HG03095 (cell line): ENCODE data around the gene LTB4R2.

Experiments used
- ATAC-seq: cut with Tn5 transposase; IDR thresholded peaks from one replicate; pipeline ENCODE4 v1.9.1; 2021; ENCODE audit warnings: moderate library complexity; ENCODE audit not compliant: unreplicated experiment

The LTB4R2 gene

DNA sequence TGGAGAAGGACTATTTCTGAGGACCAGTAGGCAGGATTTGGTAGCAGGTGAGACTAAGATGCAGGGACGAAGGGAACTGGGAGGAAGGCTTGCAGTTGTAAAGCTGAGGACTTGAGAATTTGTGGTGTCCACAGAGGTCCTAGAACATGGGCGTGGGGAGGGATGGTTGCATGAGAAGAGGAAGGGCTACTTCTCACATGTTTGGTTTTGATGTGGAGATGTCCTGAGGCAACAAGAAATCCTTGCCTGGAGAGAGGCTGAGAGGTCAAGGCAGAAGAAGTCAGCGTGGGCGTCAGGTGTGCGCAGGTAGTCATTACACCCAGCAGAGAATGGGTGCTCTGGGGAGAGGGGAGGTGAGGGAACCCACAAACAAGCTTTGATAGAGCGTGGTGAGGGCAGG is 32.9 kb upstream of the LTB4R2 start:
- ATAC-seq = no peak

DNA sequence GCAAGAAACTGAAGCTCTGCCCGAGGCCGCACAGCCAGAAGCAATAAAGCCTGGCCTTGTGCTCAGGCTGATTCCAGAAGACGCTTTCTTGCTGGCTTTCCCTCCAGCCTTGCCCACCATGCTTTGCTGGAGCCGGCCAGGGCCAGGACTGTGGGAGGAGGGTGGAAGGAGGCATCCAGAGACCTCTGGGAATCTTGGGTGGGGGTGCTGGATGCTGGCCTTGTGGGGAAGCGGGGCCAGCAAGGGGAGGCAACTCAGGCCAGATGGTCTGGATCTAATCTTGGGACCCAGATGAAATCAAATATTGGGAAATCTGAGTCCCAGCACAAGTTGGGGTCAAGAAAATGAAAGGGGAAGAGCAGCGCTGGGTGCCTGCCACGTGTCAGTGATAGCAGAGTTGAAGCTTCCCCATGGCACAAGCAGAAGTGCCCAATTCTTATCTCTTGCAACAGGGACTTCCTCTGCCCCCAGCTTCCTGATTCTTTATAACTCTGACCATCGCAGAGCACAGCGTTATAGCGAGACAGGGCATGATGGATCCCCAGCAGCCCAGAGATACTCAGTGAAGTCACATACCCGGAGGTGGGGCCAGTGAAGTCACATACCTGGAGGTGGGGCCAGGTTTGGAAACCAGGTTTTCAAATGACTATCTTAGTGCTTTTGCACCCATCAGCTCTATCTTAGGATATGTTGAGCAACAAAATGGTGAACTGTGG is 32.2 kb upstream of the LTB4R2 start:
- ATAC-seq = no peak

DNA sequence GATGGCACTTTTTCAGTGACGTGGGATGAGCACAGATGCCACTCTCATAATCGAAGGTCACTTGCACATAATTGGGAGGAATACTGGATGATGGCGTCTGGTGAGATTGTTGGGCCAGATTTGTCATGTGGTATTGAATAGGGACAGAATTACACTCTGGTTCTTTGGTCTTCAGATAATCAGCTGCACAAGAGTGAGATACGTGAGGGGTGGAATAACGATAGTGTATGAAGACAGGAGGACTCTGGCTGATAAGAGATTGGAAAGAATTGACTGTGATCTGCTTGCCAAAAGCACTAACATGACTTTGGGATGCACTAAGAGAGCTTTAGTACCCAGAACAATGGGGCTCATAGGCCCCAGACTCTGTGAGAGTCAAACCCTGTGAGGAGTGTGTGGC is 31.5 kb upstream of the LTB4R2 start:
- no peak for ATAC-seq

DNA sequence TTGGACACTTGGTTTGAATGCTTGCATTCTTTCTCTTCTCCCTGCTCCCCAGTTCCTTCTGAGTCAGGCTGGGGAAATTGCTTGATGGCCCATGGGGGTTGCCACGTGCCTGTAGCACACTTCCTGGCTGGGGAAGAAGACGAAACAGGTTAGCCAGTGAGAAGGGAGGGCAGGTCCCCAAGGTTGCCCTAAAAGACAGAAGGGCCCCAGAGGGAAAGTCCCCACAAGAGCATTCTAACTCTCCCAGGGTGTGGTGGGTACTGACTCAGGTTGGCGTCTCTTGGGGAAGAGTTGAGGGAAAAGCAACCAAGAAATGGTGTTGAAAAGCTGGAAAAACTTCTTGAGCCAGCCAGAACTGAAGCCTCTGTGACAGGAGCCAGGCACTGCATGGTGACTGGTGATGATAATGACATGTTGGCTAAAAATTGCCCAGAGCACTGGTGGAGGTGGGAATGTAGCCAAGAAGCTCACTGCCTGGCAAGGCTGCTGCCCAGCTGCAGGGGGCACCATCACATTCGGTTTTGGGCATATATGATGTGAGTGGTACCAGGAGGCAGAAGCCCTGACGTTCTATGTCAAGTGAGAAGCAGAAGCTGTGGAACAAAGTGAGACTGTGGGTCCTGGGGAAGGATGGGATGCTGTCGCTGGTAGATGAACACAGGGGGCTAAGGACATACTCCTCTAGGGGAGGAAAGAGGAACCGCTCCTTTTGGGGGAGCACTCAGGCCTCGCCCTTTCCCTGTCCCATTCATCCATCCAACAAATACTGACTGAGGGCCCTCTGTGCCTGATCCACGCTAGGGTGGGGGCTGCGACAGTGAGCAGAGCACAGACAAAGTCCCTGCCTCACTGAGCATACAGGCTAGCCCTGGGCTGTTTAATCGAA is 30.4 kb upstream of the LTB4R2 start:
- no peak for ATAC-seq

DNA sequence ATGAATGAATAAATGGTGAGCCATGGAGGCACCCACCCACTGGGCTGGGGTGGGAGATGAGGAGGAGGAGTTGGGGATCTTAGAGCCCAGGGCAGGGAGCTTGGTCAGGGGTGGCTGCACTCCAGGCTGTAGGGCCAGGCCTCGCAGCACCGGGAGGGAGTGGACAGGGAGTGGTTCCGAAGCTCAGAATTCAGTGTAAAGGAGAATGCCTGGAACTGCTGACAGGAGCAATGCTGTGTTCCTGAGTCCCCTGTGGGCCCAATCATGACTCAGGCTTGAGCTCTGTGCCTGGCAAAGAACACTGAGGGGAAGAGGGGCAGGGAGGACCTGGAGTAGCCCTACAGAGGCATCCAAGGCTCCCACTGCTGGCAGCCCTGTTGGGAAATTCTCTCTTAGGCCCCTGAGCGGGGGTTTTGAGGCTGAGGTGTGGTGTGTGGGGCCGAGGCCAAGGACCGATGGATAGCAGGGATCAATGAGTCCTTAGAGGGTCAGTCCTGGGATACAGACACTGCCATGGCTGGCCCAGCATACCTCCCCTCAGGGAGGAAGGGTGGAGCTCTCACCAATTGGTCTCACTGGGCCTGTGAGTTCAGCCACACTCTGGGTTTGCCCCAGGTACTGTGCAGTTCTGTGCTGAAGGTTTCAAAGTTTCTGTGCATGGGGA is 29.0 kb upstream of the LTB4R2 start:
- ATAC-seq = no peak

DNA sequence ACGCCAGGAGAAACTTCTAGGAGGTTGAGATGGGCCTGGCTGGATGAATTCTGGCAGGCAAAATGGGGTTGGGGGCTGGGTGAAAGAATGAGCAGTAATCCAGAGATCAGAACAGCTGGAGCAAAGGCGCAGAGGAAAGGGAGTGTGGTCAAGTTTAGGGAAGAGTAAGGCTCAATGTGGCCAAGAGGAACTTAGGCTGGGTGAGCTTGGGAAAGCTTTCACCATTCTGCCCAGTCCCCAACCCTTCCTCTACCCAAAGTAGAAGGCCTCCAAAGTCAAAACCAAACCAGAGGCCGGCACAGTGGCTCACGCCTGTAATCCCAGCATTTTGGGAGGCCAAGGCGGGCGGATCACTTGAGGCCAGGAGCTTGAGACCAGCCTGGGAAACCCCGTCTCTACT is 28.3 kb upstream of the LTB4R2 start:
- ATAC-seq = no peak

DNA sequence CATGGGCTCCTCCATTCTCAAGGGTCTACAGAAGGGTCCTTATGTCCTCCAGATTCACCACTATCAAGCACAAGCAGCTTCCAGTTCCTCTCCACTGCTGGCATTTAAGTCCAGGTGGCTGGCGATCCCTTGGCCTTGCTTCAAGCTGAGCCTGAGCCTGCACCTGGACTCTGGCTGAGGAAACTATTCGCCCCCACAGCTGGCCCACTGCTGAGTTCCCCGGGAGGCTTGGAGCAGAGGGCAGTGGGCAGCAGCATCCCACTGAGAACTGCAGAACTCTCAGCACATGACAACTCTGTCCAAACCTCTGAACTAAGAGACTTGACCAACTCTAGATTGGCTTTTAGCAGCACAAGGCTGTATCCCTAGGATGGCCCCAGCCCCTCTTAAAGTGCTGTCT is 27.2 kb upstream of the LTB4R2 start:
- no peak for ATAC-seq

DNA sequence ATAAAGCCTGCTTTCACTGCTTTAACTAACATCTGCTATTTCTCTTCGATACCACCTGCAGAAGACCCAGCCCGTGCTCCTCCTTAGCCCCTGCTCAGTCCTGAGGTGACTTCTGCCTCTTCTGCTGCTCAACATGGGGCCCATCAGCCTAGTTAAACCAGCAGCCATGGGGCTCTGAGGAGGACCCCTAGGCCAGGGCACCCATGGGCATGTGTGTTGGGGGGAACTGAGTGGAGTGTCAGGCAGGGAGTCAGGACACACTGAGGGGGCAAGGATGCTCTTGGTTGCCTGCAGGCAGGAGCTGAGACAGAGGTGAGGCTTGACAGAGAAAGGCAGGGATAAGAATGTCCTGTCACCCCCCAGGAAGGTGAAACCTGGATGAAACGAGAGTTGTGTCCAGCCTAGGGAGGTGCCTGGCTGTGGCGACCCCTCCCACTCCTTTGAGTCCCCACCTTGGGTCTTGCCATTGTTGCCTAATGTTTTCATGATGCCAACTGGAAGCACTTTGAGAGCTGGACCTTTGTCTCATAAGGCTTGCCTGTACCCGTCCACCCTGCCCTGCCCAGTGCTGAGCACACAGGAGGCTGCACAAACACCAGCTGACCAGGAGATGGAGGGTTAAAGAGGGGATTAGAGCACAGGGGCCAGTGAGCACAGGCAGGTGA is 26.0 kb upstream of the LTB4R2 start:
- no peak for ATAC-seq

DNA sequence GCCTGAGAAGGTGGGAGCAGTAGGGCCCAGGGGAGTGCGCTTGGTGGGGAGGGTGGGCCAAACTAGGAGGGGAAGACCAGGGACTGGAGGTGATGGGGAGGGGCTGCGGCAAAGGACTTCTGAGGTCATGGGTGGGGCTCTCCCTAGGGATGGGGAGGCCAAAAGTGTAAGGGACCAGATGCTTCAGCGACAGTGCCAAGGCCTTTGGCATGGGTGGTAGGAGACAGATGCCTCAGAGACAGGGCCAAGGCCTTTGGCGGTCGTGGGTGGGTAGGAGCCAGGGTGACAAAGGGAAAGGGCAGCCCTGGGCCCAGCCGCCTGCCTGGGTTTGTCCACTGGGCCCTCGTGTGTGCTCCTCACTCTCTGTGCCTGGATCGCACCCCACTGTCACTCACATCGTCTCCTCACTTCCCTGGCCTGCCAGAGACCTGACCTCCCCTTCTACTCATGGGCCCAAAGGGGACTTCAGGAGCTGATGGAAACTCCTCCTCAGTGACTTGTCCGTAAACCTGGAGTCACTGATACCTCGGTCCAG is 25.4 kb upstream of the LTB4R2 start:
- ATAC-seq = no peak

DNA sequence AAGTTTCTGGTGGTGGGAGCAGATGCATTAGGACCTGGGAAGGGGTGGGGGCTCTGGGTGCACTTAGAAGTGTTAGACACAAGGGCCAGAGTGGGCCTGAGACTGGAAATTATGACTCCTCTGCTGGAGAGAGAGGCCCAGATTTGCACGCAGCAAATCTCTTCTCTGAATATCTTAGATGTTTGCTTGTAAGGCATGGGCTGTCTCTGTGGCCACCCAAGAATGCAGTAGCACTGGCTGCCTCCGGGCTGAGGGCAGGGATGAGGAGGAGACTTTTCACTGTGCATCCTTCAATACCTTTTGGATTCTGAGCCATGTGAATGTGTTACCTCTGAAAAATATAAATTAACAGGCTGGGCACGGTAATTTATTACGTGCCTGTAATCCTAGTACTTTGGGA is 24.6 kb upstream of the LTB4R2 start:
- no peak for ATAC-seq

DNA sequence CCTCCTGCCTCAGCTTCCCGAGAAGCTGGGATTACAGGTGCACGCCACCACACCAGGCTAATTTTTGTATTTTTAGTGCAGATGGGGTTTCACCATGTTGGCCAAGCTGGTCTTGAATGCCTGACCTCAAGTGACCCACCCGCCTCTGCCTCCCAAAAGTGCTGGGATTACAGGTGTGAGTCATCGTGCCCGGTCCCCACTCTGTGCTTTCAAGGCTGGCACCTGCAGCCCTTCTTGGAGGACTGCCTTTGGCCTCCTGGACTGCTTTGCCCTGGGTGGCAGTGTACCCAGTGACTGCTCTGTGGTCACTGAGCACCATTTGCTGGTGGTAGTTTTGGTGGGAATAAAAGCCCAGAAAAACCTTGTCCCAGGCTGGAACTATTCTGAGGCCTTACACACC is 22.9 kb upstream of the LTB4R2 start:
- ATAC-seq = no peak

DNA sequence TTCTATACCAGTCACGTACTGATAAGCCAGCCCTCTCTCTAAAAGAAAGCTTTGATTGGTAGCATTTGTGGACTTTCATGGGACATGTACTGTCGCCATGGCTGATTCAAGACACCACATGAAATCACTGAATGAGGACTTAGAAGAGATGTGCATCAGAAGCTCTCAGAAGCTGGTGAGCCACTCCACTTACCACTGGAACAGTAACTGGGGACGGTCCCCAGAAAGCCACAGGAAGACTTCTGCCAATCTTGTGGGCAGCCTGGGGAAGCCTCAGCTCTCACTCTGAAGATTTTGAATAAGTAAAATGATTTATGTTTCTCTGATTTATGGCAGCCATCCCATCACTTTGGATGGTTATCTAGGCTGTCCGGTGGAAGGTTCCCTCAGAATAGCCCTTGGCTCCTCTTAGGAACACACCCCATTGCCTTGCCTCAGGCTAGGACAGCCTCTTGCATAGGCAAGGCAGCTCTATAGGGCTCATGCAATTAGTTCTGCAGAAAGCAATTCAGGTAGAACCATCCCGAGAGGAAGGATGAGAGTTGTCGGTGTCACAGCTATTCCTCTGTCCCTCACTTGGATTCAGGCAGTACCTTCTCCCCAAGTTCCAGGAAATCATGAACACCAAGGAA is 20.2 kb upstream of the LTB4R2 start:
- no peak for ATAC-seq

DNA sequence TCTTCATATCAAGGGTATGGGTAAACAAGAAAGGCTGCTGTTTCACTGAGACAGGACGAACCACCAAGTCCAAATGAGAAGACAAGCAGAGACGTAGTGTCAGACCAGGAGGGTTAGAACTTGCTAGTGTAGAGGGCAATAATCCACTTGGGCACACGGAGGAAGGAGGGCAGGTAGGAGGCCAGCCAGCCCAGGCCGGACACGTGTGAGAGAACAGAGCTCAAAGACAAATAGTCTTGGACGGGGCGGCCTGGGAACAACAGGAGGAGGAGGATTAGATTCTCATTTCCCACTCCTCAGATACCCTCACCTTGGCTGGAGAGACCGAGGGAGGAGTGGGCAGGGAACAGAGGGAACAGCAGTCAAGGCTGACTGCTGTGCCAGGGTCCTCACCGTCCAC is 19.2 kb upstream of the LTB4R2 start:
- ATAC-seq = no peak

DNA sequence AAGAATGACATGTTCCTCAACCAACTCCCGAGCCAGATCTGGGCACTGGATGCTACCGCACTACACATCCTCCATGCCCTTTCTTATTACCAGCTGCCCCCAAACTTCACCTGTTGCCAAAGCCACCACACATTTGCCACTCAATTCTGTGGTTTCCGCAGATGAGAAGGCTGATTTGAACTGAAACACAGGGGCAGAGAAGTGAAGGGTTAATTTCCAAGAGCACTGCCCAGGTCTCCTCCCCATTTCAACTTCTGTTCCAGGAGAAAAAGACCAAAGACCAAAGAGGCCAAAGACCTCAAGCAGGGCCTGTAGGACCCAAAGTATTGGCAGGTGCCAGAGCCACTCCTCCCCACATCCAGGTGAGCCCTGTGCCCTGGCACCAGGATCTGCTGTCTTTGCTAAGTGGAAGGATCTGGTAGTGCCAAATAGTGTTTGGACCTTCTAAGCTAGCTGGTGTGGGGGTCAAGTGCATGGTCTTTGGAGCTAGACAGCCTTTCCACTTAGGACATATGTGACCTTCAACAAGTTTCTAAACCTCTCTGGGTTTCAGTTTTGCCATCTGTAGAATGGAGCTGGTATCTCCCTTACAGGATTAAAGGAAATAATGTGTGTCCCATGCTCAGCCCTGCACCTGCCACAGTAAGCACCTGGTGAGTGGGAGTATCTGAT is 18.4 kb upstream of the LTB4R2 start:
- ATAC-seq = no peak

DNA sequence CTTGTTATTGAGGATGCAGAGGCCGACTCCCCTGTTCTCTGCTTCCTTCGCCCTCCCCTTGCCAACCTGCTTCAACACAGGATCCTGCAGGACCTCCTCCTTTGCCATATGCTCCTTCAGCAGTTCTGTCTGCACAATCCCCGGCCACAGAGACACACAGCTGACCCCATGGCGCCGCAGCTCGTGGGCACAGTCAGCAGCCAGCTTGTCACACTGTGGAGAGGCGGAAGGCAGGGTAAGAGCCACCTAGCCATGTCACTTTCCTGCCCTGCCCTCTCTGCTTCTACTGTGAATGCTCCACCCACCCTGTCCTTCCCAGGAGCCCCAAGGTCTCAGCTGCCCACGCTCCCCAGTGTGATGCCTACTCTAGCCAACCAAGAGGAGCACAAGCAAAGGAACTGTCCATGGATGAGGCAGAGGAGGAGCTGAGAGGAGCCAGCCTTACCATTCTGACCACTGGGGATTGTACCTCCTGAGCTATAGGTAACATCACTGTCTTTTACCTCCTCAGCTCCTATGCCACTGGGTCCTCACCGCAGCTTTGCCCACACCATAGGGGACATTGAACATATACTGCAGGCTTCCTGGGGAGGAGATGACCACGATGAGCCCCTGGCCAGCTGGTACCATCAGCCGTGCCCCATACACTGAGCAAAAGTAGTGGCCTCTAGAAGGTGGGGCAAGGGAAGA is 17.7 kb upstream of the LTB4R2 start:
- ATAC-seq = no peak

DNA sequence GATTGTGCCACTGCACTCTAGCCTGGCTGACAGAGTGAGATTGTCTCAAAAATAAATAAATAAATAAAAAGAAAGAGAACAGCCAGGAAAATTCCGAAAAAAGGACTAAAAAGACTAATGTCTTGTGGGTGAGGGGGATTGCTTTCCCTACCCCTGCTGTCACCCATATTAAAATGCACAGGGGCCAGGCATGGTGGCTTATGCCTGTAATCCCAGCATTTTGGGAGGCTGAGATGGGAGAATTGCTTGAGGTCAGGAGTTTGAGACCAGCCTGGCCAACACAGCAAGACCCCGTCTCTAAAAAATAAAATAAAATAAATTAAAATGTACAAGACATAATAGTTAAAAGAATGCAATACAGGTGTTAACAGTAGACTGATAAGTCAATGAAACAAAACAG is 16.4 kb upstream of the LTB4R2 start:
- no peak for ATAC-seq

DNA sequence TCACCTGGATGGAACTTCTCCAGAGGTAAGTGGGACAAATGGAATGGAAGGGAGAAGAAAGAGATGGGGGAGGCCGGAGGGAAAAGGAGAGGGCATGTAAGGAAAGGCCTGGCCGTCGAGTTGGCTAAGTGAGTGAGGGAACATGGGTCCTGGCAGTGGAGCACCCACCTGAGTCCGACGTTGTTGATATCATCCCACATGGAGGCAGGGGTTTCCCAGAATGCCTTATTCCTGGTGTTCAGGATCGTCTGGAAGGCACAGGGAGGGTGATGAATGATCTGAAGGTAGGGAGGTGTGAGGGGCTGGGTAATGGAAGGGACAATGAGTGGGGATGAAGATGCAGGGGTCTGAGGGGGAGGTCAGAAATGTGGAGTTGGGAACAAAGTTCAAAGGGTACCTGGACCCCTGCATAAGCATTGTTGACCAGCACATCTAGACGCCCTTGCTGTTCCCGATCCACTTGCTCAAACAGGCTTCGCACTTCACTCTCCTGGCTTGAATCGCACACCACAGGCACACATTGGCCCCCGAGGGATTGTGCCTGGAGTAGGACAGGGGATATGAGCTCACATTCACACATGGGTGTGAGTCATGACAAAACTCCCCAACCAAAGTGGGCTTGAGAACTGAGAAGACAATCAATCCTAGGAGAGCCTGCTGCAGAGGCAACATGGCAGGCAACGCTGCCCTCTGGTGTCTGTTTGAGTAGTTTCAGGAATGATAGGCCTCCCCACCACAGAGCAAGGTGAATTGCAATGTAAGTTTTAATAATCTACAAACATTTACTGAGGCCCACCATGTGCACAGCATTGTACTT is 13.4 kb upstream of the LTB4R2 start:
- ATAC-seq = peak; percentile 47

DNA sequence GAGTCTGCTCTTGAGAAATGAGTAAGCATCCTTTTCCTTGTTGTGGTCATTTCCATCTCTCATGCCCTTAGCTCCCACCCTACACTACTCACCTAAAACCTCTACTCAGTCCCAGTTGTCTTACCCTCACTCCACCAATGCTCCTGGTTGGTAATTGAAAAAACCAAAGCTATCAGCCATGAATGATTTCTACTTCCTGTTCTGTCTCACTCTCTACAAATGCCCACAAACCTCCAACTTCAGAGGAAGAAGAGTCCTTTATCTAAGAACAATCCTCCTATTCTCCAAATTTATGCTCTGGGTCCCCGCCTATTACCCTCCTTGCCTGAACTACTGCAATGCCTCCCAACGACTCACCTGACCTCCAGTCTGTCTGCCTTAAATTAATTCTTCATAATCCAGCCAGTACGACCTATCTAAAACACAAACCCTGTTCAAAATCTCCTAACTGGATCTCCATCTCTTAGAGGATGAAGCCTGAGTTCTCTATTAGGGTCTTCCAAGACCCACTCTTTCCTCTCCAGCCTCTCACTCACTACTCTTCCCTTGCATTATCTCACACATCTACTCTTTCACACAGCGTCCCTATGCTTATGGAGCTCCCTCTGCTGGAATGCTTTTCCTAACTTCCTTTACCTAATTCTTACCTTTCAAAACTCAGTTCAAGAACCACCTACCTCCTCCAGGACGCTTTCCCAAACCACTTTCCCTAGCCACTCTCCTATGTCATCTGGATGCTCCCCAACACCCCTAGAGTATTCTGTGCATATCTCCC is 12.6 kb upstream of the LTB4R2 start:
- no peak for ATAC-seq
